ENCODE measurements around the gene EIF3B.

DNA sequence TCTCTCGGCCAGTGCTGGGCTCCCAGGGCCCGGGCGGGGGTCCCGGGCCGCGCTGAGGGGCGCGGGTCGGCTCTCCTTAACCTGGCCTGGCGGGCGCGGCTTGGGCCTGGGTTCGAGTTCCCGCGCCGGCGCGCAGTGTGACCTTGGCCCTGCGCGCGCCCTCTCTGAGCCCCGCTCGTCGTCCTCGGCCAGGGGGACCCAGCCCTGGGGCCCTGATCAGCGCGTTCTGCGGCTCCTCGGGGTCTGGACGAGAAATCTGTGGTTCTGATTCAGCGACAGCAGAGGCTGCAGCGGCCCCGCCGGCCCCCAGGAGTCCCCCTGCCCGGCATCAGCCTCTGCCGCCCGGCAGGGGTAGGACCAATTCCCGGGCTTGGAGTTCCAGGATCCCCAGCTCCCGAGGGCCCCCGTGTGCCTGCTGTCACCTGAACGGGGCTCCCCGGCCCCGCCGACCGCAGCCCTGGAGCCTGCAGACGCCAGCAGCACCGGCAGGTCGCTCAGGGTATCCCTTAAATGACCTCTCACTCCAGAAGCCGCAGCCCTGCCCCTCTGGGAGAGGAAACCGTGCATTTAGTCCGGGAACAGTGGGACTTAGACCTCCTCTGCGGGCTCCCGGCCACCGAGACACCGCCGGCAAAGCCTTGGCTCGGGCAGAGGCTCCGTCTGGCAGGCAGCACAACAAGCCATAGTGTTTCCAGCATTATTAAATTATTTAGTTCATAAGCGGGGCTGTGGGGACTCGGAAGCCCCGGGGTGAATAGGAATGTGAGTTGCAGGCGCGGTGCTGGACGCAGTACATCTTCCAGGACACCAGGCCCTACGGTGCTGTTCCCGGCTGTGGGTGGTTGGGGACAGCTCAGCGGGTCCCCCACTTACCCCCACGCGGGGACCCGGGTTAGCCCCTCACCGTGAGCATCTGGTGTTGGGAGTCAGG, 49.4 kb downstream of the EIF3B start:
- TF ChIP-seq, protein P1, sequence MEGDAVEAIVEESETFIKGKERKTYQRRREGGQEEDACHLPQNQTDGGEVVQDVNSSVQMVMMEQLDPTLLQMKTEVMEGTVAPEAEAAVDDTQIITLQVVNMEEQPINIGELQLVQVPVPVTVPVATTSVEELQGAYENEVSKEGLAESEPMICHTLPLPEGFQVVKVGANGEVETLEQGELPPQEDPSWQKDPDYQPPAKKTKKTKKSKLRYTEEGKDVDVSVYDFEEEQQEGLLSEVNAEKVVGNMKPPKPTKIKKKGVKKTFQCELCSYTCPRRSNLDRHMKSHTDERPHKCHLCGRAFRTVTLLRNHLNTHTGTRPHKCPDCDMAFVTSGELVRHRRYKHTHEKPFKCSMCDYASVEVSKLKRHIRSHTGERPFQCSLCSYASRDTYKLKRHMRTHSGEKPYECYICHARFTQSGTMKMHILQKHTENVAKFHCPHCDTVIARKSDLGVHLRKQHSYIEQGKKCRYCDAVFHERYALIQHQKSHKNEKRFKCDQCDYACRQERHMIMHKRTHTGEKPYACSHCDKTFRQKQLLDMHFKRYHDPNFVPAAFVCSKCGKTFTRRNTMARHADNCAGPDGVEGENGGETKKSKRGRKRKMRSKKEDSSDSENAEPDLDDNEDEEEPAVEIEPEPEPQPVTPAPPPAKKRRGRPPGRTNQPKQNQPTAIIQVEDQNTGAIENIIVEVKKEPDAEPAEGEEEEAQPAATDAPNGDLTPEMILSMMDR (IDR thresholded peaks at IDR 0.05; ENCODE audit: low read length), result no peak
- TF ChIP-seq EZH2phosphoT487 (IDR thresholded peaks at IDR 0.05; ENCODE audit: low read length), result no peak

Measured in MM.1S (cell line).